HG02610 (cell line): ENCODE measurements around the gene PPFIBP2.

Experiments
- ATAC-seq: cut with Tn5 transposase; IDR thresholded peaks from one replicate; pipeline ENCODE4 v1.9.1; 2021; ENCODE audit warnings: mild to moderate bottlenecking, moderate library complexity; ENCODE audit not compliant: unreplicated experiment

The PPFIBP2 gene

DNA sequence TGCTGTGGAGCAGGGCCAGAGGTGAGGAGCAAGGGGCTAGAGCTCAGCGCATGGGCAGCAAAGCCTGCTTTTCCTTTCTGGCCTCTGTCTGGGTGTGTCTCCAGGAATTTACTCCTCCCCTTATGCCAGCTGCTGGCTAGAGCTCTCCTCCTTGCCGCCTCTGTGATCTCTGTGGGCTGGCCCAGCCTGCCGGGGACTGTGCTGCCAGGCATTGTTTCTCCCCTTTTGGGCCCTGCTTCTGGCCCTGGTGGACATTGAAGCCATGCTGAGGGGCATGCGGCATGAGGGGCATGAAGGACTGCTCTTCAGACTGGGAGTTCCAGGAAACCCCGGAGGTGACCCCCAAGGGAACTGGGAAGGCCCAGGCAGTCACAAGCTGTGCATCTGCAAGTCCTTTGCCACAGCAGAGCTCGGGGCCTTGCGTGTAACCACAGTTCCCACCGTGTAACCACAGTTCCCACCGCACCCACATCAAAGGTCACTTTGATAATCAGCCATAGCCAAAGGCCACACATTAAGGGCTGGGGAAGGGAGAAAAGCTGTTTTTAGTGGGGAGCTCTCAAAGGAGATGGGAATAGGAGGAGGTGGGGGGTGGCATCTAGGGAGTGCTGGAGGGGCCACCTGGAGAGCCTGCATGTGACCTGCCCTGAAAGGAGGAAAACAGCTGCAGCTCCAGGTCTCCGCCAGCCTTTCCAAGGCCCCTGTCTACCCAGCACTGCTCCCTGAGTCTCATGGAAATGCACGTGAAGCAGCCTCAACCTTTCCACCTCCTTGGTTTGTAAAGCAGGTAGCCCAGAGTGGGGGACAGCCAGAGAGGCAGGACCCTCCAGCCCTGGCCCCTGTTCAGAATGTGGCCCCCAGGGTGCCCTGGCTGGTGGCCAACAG is 62.3 kb downstream of the PPFIBP2 start:
- ATAC-seq, result peak; percentile 39

DNA sequence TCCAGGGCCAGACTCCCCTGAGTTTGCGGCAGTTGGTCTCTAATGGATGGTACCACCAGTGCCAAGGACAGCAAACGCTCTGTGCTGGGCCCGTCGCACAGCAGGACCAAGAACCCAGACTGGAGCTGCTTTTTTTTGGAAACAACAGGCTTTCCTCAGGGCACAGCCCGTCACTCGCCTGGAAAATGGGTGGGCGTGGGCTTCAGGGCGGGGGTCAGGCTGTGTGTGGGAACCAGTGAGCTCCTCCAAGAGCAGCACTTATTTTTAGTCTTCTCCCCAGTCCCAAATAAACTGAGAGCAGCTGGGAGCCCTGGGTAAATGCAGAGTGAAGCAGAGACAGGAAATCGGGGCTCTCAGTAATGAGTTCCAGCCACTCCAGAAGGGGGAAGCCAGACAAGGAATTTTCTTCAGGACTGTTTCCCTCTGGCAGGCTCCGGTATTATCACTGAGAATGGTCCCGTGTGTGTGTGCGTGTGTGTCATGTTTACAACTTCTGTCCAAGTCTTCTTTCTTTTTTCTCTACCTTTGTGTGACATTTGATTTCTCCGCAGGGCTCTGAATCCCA is 63.0 kb downstream of the PPFIBP2 start:
- ATAC-seq, result no peak

DNA sequence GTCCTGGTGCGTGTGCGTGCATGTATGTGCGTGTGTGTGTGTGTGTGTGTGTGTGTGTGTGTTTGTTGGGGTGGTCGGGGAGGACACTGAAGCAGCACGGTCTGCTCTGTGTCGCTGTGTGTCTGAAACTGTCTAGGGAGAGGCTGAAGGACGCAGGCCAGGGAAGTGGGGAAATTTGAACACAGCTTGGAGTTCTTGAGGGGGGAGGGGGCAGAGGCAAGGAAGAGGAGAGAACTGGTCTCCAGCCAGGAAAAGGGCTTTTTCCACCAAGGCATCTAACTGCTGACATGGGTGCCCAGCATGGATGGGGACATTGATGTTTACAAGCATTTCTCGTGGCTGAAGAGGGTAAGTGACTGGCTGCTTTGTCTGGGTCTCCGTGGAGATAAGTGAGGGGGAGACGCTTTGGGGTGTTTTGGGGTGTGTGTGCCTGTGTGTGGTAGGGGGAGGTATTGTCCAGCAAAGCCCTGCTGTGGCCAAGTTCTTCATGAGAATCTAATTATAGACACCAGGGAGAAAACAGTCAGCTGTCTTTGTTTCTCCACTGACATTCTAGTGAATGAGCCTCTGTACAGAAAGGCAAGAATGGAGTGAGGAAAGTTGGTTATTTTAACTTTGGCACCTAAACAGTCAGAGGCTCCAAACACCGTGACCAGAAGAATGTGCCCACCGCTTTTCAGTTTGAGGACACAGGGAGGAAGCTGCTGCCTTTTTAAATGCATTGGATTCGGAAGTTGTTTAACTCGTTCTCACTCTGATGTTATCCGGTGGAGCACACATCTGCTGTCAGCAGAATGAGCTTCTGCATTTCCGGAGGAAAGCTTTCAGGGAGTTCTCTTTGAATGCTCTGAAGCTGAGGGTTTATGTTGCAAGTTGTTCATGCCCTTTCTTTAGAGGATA is 63.7 kb downstream of the PPFIBP2 start:
- peak; percentile 41 for ATAC-seq

DNA sequence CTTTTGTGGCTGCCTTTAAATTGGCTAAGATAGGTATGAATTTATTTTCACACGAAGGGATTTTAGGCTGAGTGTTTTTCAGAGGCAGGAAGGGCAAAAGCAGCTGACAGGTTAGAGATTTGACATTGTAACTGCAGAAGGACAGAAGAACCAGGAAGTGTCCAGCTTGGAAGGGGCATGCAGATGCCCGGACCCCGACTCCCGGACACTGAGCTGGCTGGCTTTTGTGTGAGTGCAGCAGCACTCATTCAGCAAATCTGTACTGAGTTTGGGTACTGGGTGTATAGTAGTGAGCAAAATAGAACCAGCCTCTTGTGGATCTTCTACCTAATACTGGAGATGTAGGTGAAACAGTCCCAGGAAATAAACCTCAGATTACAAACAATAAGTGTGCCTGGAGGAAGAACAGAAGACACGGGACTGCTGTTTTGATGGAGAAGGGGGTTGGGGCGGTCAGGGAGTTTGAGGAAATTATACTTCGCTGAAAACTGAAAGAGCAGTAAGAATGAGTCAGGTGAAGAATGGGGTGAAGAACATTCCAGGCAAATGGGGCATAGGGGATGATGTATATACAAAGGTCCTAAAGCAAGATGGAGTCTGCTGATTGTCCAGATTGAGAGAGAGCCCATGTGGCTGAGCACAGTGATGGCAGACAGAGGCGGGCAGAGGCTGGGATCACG is 64.6 kb downstream of the PPFIBP2 start:
- ATAC-seq, result no peak

DNA sequence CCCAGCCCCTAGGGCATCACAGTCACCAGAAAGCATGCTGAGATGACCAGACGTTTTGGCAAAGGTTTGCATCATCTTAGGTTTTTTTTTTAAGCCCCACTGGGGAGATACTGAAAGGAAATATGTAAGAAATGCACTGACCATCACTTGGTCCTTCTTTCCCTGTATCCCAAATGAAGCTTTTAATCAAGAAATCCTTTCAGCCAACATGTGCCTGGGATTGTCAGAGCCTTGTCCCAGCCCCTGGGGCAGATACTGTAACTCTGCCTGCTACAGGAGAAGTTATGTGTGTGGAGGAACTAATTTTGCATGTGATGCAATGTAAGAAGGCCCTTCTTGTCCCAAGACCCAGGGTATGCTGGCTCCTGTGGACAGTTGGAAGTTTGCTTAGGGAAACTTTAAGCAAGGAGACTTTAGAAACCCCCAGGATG is 65.6 kb downstream of the PPFIBP2 start:
- ATAC-seq, result no peak

DNA sequence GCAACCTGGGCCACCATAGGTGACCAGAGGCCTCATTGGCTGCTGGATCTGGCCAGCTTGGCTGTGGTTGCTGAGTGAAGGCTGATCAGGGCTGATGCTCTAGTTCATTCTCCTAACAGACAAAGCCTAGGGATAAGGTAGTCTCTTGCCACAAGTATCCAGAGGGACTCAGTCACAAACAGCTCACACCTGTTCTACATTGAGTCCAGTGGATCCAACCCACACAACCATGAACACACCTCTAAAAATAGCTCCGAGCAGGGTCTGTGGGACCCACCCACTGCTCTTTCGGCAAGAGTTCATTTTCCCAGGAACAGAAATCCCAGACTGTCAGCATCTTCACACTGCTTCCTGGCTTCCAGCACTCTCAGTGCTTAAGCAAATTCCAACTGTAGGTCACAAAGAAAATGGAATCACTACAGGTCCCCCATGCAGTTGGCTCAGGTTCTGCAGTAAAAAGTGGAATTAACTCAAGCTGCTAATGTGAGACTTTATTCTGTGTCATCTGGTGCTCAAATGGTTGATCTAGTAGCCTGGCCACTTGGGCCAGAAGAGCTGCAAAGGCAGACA is 67.3 kb downstream of the PPFIBP2 start:
- no peak for ATAC-seq

DNA sequence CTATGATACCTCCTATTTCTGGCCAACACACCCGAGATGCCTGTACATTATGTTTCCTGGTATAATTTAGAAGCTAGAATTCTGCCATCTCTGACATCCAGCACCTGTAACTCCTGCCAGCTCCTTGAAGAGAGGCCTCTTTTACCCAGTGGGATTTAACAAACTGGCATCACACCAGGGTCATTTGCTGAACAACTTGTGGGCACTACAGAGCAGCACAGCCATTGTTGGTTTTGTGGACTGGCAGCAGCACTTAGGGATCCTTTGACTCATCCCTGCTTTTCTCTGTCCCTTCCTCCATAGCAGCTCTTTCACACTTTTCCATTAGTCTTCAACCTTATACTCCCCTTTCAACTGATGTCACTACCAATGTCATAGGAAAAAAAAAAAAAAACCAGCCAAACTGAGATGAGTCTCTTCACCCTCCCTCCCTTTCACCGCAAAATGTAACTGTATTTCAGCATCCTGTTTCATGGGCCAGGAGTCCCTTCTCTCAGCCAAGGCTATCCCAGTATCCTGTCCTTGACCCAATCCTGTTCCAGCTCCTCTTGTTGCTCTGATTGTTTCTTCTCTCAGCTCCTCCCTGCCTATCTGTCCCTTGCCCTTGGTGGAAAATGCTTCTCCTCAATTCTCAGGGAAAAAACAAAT is 68.7 kb downstream of the PPFIBP2 start:
- no peak for ATAC-seq

DNA sequence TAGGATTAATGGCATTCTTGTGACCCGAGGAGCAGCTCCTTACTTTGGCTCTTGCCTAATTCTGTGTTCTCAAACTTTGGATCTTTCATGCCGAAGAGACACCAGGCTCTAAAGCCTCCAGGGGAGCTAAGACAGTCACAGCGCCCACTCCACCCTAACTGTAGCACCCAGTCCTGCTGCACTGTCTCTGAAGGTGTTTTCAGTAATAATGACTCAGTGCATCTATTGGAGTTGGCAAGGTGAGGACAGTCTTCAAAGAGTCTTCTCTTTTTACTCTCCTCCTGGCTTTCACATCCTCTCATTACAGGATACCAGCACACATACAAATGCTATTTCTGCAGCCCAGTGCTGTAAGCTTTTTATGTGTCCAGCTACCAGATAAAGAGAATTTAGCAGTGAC is 69.4 kb downstream of the PPFIBP2 start:
- ATAC-seq, result peak; percentile 35

DNA sequence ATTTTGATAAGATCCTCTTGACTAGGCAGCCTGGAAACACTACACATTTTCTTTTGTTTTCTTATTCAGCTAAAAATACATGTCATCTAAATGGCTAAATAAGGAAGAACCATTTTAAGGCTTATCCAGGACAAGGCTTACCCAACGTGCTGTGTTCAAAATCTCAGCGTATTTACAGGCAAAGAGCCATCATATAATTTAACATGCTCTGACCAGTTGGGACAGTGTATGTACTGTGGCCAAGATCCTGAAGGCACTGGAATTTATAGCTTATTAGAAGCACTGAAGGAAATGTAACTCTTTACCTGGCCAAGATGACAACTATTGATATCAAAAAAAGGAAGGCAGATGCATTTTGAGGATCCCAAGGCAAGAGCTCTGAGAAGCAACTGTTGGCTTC is 71.1 kb downstream of the PPFIBP2 start:
- ATAC-seq, result no peak

DNA sequence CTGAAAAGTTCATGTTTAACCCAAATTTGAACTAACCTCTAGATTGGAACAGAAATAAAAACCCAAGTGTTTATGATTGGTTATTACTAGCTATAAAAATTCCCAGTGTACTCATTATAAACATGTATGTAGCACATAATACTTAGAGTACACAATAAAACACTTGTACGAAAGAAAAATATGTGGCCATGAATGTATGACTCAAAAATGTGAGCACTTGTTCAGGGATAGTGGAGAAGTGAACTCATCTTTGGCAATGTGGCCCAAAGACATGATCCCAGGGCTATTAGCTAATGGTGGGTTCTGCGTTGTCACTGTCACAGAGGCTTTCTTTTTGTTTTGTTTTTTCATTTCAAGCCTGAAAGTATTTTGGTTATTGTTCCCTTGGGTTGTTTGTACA is 72.0 kb downstream of the PPFIBP2 start:
- no peak for ATAC-seq

DNA sequence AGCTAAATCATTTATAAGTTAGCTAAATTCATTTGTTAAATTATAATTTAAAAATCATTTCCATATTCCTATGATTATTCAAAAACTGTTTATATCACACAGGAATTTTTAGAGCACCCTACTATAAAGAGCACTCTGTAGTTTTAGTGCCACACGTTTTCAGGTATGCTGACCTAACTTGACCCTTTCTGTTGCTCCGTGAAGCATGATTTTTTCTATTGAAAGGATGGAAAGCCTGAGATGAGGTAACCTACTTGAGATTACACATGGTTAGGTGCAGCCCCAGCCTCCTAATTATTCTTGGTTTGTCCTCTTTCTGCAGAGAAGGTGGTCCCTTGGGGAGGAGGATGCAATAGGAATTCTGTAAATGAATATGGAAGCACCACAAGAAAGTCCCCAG is 72.6 kb downstream of the PPFIBP2 start:
- peak; percentile 40 for ATAC-seq

DNA sequence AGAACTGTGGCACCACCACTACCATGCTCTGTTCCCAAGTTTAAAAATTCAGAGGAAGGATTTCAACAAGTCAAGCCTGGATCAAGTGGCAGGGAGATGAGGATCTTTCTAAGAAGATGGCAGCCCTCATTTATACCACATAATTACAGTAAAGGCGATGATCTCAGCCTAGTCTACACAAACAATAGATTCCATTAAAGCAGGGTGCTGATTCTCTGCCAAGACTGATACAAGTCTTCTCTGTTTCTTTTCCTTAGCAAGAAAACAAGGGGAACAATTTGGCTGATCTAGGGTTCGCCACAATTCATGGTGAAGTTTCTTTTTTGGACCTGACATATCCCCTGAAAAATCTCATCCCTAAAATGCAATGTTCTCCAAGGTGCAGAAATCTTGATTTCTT is 73.9 kb downstream of the PPFIBP2 start:
- no peak for ATAC-seq

DNA sequence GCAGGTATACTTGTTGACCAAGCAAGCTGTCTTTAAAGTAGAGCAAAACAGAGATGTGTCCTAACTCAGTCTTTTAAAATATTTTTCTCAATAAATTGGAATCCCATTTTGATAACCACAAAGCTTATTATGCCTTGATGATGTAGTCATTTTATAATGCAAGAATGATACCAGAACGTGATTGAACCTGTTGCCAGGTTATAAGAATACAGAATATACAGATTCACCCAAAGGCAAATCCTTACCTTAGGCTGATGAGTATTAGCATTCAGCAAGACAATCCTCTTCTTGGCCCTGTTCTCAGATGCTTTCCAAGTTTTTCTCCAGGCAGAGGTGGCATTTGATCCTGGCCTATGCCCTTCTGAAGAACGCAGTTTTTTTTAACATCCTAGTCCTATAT is 76.1 kb downstream of the PPFIBP2 start:
- ATAC-seq, result no peak

DNA sequence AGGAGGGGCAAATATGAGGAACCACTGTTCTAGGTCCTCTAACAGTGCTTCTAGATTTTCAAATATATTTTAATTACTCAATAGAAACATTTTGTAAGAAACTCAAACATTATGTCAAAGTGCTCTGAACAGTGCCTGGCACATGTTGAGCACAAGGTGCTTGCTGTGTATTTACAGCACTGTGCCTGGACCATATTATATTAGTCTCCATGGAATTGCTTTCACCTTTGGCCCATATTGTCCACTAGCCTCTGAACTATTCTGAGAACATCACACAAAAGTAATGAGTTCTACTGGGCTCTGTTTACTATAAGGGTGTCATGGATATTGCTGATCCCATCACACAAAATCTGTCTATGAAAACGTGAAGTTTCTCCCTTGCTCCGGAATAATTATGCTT is 76.7 kb downstream of the PPFIBP2 start:
- ATAC-seq, result no peak

DNA sequence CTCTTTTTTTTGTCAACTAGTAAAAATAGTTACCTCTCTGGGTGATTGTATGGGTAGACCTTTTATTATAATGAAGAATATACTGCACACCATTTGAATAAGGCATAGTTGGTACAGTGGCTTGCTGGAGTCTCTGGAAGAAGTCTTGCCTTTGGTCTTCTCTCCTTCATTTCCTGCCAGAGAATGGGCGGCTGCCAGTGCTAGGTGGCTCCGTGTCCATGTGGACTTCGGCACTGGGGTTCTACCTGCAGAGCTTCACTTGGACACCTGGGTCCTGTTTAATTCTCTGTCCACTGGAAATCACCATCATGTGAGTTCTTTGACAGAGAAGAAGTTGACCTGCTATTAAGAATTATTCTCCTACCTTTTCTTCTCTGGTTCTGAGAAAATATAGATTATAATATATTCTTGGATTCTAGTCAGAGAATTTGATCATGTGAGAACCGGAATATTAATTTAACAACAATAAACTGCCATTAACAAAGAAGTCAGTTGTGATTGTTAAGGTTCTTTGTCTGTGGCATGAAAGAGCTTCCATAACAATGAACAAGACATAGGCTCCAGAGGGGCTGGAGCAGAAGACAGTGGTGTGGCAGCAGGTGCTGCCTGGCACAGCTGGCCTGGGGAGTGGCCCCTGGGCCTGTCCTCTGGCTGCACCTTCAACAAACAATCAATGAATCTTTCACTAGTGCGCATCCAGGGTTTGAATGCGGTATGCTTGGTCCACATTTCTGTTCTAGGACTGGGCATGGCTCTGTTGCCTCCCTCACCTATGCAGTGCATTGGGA is 77.5 kb downstream of the PPFIBP2 start:
- ATAC-seq, result no peak

DNA sequence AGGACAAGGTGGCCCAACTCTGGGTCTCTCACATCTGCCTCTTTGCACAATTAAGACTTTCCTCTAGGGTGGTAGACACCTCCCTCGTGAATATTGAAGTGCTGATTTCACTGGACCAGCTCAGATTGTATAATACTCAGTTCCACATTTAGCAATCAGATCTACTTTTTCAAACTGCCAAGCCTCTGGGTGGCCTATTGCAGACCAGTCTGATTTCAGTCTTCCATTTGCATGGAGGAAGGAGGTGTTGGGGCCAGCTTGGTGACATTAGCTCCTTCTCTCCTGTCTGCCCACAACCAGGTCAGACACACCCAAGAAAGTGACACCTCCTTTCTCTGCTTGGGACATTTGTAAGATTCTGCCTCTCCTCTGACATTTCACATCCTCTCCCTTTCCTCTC is 78.2 kb downstream of the PPFIBP2 start:
- no peak for ATAC-seq

DNA sequence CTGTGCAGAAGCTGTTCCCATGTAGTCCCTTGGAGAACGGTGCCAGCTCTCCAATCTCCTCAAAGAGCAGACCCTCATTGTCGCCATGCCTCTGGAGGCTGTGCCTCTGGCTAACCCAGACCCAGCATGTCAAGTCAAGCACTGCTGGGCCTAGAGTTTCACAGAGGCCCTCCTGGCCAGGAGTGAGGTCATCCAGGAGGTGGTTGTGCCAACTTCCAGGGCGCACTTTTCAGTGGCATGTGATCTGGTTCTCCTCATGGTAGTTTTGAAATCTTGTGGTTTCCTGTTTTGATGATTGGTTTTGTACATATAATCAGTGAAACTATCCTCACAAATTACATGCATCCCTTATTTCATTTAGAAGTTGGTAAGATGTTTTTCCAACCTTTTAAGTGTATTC is 78.9 kb downstream of the PPFIBP2 start:
- no peak for ATAC-seq

DNA sequence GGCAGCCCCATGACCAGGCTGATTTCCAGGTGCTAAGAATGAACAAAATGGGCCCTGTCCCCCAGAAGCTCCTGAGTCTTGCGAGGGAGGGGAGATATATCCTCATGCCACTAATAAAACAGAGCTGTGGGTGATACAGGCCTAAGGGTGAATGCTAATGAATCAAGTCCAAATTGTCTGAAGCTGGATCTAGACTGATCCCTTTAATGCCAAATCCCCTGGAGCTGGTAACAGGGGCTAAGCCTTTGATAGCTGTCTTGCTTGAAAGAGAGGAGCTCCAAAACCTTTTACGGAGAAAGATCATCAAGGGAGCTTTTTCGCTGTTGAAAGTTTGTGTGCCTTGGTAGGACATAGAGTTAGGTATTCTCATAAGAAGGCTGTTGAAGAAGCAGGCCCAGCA is 79.7 kb downstream of the PPFIBP2 start:
- ATAC-seq, result no peak
